HuH-7 (cell line): ENCODE results near the gene MCRIP1.

Source experiments
- DNase-seq: peaks from one replicate; pipeline ENCODE4 v3.0.0; 2011; ENCODE audit warnings: low spot score

Gene MCRIP1, protein sequence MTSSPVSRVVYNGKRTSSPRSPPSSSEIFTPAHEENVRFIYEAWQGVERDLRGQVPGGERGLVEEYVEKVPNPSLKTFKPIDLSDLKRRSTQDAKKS

DNA sequence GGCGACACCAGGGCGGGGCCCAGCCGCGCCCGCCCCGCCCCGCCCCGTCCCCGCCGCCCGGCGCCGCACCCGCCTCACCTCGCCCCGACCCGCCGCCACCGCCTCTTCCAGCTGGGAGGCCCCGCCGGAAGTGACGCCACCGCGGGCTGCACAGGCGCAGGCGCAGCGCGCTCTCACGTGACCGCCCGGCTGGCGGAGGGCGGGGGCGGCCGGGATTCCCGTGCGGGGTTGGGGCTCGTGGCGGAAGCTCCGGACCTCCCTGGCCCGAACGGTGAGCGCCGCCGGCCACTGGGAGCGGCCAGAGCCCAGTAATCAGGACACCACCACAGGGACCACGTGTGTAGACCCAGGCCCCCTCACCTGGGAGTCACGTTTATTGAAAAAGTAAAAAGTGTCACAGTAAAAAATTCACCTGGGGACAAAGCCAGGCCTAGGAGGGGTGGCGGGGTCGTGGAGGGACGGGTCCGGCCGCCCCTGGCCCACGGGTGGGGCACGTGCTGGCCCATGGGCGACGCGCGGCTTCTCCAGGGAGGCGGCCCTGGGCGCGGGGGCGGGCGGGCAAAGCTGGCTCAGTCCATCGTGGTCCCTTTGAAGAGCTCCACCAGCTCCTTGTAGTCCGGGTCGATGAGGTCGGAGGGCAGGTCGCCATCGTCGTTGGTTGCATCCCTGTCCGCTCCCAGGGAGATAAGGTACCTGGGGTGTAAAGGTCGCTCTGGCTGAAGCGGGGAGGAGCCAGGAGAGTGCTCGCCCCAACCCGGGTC lies at the start of gene MCRIP1:
Gene MCRIP1, minus strand, starts transcription at position 132 of the 761 bp plus-strand sequence. CDS start 8,785 bp downstream, outside the sequence.
- peak; percentile 97 for DNase-seq

DNA sequence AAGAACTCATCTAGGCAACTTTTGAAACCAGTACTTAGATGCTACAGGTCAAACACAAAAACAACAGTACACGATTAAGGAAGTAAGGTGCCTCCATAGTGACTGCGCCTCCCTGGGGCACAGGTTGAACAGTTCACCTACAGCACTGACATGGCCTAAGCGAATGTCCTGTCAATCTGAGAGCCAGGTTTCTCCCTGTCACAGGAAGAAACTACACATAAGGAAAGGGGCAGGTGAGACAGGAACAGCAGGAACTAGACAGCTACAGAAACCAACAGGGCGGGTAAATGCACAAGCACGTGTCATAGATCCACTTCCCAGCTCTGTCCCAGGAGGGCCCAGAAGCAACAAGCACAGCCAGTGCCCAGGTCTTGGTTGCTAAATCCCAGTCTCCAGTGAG lies 46.0 kb upstream of the MCRIP1 start:
- no peak for DNase-seq

DNA sequence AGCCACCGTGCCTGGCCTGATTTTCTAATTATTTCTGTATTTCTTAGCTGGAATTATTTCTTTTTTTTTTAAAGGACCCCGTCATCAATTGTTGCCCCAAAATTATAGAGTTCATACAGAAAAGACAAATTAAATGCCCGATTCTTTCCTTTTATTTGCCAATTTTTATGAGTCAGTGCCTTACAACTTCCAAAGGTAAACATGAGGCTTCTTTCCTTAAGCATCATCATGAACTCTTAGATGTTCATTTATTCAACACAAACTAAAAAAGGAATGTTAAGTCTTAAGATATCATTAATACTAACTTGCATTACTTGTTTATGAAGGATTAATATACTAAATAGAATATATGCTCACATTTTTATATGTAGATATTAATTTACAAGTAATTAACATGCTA lies 45.2 kb upstream of the MCRIP1 start:
- no peak for DNase-seq

DNA sequence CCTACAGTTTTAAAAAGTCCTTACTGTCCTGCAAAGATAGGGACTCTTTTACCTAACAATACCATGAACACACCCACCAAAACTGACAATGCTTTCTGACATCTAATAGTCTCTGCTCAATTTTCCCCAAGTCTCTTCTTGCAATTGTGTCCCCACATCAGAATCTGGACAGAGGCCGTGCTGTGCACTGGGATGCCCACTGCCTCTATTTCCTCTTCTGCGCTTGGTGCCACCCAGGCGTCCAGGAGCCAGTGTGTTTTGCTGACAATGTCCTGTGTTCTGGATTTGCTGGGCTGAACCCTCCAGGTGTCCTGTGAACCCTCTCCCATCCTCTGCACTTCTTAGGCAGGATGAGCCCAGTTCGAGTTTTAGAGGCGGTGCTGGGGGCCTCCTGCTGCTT lies 44.5 kb upstream of the MCRIP1 start:
- no peak for DNase-seq

DNA sequence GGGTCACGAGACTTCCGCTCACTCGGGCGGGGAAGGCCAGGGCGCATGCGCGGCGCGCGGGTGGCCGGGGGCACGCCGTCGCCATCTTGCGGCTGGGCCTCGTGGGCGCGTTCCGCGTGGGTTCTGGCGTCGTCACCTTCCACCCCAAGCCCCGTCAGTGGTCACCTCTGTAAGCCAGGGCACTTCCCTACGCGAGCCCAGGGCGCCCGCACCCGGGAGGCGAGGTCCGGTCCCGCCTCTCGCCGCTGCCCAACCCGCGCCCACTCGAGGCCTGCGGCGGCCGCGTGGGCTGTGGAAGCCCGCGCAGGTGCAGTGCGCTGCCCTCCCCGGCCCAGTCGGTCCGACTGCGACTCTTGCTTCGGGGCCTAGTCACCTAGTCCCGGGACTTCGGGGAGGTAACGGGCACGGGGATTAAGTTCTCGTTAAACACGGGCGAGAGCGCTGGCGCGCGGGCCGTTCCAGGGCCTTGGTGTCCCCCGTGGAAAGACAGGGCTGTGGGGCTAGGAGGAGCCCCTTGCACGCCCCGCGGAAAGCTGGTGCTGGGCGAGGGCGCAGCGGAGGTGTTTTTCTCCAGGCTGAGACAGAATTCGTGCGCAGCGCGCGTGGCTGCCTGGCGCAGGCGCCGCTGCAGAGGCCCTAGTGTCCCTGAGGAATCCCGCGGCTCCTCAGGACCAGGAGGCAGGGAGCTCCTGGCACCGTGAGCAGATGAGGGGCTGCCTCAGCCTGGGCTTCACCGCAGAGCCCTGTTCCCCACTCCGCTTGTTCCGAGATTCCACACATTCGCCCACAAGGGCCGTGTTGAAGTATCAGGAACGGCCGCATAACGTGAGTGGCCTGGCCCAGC lies 38.5 kb upstream of the MCRIP1 start:
- DNase-seq: peak; percentile 98

DNA sequence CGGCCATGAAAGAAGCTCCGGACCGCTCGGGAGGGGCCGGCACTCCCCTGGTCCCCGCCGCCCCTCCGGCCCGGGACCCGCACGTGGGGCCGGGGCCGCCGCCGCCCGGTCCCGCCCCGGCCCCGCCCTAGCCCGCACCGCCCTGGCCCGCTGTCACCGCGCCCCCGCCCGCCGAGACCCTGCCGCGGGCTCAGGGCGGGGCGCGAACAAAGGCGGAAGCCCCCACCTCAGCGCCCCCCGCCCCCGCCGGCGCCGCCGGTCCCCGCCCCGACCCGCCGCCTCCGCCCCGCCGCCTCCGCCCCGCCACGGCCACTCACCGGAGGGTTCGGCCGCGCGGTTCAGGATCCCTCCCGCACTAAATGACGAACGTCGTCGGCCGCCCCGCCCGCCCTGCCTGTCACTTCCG lies 37.9 kb upstream of the MCRIP1 start, which contains the start of gene ARHGDIA:
Gene ARHGDIA, minus strand, starts transcription at position 357 of the 406 bp plus-strand sequence. CDS start 1,407 bp downstream, outside the sequence.
- DNase-seq: no peak

DNA sequence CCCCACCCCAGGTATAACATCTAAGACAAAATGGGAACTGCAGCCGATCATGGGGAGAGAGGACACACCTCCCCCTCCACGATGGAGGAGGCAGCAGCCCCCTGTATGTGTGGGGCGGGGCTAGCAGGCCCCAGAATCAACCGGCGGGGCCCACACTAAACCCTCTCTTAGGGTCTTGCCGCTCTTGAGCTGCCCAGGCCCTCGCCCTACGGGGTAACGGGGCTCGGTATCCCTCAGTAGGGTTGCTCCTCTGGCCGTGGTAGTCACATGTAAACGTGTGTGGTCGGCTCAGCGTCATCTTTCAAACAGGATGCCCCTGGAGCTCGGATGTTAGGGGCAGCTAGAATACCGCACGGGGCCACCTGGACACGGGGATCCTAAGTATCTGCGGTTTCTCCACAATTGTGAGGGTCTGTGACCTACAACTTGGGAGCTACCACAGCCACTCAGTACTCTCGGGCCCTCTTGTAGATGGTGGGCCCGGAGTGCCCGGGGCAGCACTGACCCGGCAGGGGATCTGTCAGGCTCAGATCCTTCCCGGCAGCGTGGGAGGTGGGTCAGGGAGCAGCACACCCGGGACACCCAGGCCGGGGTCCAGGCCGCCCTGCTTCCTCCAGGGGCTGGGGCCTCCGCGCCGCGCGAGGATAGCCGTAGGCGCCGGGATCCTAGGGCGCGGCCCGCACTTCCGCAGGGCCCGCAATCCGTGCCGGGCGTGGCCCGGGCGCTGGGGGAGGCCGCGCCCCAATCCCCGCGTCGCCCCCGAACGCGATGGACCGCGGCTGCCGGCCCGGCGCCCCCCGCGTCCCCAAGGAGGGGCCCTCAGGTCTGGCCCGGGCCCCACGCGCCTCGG lies 37.3 kb upstream of the MCRIP1 start:
- no peak for DNase-seq

DNA sequence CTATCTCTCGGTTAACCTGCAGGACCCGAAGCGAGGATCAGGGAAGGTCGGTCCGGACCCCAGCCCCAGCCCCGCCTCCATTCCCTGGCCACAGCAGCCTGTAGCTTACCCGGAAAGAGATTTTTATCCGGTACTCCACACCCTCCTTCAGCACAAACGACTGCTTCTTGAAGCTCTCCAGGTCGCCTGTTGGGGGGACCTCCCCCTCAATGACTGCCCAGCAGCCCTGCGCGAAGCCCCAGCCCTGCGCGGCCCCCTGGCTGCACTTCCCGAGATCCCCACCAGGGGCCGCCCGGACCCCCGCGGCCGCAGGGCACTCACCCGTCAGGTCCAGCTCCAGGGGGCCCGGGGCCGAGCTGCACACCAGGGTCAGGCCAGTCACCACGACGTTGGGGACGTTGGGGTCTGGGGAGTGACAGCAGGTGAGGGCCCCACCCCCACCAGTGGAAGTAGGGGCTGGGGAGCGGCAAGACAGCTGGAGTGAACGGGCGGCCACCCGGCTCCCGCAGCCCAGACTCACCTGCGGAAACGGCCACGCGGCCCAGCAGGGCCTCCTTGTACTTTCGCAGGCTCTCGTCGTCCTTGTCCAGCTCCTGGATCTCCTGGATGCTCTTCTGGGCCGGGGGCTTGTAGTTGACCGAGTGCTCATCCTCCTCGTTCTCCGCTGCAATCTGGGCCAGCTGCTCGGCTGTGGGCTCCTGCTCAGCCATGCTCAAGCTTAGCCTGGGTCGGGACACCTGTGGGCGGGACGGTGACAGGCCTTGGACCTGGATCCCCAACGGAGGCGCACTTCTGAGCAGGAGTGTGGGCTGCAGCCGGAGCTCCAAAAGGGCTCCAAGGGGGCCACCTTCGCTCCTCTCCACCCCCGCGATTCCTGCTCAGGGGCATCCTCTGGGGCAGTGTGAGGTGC lies 36.4 kb upstream of the MCRIP1 start:
- peak; percentile 73 for DNase-seq

DNA sequence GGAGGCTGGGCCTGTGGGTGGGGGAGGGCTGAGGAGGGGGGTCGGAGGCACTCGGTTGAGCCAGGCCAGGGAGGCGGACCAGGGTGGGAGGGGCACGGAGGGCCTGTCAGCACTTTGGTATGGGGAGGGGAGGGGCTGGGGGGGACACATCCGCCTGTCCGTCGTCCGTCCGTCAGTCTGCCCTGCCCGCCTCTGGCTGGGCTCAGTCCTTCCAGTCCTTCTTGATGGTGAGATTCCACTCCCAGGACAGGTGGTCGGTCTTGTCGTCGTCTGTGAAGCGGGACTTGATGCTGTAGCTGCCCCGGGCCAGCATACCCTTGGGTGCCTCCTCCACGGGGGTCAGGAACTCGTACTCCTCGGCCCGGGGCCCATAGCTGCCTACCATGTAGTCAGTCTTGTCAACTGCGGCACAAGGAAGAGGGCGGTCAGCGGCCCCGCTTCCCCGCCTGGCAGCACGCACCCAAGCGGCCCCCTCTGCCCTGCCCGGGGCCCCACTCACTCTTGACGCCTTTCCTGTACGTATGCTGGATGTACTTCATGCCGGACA lies 35.7 kb upstream of the MCRIP1 start:
- no peak for DNase-seq

DNA sequence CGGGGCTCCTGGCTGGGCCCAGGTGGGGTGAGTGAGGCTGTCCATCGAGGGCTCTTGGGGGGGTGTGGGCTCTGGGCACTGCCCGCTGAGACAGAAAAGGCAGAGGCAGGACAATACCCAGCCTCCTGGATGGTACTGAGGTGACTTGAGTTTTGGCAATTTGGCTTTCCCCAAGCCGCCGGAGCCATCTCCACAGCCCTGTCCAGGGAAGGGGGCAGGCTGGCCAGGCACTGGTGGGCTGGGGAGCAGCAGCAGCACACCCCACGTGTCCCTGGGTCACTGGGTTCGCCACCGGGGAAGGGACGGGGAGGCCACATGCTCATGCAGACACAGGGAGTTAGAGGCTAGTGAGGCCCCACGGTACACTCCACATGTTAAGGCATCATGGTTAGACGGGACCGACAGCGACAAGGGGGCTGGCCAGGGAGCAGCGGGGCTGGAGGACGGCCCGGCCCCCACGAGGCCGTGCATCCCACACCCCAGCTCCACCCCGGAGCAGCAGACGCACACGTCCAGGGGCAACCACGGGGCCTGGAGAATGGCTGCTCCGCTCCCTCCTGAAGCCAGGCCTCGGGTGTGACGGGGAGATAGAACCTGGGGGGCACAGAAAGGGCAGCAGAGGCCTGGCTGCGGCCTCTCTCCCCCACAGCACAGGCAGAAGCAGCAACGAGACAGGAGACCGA lies 35.0 kb upstream of the MCRIP1 start:
- no peak for DNase-seq

DNA sequence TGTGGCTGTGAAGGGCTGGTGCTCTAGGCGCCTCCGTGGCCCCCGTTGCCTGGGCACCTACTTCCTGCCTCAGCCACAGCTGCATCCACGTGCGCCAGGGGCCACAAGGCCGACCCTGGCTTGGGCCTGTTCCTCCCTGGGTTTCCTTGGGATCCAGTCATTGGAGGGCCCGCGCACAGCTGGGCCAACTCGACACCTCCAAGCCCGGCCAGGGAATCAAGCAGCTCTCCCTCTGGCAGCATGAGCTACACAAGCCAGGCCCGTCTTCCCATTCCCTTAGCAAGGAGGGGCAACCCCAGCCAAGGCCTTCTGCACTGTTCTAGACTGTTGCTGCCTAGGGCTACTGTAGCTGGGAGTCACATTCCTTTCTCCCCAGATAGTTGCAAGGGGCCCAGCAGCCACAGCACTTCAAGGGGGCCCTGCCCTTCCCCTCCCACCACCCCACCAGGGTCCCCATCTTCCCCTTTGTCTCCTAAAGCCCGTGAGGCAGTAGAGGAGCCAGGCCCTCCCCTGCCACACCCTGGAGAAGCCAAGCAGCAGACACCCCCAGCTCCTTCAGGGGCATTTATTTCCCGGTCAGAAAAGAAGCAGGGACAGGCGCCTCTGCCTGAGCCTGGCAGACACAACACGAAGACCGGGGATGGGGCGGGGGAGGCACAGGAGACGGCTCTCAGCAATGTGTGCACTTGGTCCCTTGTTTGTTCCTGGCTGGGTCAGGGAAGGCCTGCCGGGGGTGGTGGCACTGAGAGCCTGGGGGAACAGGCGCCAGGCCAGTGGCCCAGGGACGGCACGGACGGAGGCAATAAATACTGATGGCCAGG lies 34.3 kb upstream of the MCRIP1 start:
- no peak for DNase-seq

DNA sequence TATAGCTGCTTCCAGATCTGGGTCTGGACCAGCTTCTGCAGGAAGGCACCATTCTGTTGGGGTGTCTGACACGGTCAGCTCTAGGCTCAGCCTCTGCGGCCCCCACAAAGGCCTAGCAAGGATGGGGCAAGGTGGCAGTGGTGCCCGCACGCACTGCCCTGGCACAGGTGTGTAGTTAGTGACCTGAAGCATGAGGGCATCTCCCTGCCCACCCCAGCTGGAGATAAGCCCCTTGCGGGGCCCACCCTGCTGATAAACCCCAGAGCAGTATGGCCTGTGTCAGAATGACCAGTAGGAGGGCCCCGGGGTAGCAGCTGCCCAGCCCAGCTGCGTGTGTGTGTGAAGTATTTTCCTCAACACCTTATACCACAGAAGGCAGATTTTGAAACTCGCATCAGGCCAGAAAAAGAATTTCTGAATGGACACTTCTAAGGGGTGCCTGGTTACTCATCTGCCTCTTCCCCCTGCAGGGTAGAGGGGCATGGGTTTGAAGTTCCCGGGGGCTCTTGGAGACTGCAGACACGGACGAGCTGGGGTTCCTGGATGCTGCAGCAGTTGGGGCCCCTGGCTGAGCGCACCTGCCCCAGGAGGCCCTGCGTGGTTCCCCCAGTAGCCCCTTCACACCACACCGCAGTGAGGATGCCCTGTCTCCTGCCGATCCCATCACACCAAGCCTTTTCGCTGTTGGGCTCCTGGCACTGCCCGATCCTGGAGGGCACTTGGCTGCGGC lies 33.5 kb upstream of the MCRIP1 start:
- DNase-seq: no peak

DNA sequence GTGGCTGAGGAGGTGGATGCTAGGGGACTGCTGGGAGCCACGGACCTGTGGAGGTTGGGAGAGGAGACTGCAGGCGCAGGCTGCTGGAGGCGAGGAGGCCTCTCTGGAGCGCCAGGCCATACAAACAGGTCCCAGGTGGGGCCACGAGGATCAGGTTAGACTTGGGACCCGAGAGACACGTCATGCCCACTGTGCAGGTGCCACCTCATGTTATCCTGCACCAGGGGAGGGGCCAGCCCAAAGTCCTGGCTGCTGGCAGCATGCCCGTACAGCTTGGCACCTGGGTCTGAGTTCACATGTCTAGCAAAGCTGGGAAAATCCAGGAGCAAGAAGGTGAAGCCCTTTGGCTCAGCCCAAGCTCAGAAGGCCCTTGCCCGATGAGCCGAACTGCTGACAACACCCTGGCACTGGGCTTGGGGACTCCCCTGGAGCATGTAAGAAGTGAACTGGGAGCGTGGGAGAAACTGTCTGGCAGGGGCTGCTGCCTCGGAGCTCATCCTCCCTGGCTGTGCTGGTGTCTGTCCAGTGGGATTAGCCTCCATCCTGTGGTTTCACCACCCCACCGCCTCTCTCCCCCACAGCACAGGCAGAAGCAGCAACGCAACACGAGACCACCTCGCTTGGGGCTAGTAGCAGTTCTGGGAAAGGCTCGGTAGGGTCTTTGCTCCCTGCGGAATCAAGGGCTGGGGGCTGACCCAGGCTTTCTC lies 32.8 kb upstream of the MCRIP1 start:
- DNase-seq: no peak

DNA sequence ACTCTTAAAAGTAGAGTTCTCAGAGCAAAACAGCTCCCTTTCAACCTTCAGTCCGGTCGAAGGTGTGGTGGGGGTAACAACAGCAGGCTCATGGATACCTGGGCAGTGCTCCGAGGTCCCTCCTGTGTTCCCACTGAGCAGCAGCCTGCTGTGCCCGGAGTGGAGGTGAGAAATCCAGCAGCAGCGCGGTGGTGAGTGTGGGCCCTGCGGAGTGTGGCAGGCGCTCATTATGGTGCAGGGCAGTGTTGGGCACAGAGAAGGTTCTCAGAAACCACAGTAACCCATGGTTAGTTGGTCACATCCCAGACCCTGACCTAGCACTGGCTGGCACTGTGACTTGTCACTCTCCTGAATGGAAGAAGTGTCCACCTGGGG lies 32.3 kb upstream of the MCRIP1 start:
- no peak for DNase-seq

DNA sequence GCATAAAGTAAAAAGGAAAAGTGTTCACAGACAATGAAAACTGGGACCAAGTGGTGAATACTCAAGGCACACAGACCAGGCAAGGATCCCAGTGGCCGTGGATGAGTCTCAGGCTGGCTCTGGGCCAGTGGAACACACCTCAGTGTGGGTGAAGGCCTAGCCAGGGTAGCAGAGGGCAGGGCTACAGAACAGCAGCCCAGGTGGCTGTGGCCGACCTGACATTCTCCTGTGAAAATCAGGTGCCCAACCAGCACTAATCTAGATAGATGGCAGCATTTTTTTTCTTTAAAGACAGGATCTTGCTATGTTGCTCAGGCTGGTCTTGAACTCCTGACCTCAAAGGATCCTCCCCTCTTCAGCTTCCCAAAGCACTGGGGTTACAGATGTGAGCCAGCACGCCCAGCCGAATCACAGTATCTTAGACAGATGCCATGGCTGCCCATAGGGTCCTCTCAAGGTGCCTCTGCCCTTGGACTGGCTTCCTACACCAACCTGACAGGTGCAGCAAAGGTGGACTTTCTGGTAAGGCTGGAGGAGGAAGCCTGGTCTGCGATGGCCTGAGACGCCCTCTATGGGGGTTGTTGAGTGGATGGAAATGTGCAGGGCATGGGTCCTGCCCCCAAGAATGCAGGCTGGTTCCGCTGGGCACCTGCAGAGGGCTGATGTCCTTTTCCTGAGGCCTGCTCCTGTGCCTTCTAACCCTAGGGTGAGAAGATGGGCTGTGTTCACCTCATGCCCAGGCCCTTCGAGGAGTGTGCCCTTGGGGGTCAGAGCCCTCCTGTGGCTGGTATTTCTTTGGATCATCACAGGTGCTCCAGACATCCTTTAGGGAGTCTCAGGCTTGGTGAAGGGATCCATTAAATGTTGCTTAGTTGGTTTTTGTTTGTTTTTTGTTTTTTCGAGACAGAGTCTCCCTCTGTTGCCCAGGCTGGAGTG lies 31.0 kb upstream of the MCRIP1 start:
- DNase-seq: no peak

DNA sequence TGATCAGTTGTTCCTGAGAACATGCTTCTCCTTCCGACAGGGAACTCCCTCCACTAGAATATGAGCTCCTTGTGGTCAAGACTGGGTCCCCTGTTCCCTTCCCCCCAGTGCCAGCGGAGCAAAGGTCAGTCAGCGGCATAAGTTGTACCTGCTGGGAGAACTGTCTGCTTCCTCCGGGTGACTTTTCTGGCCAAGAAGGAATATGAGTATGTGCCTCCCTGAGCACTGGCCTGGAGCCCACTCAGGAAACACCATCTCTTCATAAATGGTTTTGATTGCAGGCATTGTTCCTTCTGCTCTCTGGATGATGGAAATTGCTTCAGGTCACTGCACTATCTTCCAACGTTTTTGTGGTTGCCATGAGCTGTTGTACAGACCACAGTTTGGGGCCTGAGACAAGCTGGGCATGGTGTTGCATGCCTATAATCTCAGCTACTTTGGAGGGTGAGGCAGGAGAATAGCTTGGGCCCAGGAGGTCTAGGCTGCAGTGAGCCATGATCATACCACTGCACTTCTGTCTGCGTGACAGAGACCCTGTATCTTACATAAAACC lies 30.1 kb upstream of the MCRIP1 start:
- no peak for DNase-seq
